Stimulated activated CD8-positive, alpha-beta memory T cell treated with anti-CD3 and anti-CD28 coated beads, Interleukin-7, amount 100 ng/mL, for 4 hours (primary cell): ENCODE results near the gene FBXO15.

Source experiments
- DNase-seq, 2 donors: peaks; one replicate each; pipeline ENCODE4 v3.0.0-alpha.2; 2020; ENCODE audit warnings: low read depth in 2 of 2

The FBXO15 gene

DNA sequence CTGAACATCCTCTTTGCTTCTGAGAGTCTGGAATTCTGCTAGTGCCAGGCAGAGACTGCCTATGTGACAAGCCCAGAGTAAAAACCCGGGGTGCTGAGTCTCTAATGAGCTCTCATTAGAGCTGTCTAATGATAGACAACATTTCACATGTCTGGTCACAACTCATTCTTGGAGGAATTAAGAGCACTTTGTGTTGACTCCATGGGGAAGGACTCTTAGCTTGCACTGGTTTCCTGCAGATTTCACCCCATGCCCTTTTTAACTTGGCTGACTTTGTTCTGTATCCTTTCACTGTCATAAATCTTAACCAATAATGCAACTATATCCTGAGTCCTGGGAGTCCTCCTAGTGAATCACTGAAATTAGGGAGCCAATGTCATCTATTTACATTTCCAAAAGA, 33.5 kb downstream of the FBXO15 start:
- DNase-seq: no peak

DNA sequence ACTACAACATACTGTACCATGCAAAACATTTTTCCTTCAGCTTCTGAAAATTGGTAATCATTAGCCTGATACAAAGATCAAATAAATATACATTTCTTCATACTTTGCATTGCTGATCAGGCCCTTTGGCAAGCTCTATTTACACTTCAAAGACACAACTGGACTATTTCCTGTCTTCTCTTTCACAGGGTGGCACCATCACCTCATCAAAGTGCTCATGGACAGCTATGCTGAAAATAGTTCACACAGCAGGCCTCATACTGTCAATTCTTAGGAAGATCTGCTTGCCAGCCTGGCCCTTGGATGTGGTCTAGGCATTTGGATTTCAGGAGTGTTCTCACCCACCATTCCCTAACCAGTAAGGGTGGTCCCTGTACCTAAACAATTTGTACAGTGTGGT, 33.9 kb downstream of the FBXO15 start:
- DNase-seq: no peak

DNA sequence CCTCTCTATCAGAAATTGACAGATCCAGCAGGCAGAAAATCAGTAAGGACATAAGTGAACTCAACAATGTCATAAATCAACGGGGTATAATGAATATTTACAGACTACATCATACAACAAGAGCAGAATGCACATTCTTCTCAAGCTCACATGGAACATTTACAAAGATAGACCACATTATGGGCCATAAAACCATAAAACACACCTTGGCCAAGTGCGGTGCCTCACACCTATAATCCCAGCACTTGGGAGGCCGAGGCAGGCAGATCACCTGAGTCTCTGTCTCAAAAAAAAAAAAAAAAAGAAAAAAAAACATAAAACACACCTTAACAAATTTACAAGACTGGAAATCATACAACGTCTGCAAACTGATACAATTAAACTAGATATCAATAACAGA, 36.7 kb downstream of the FBXO15 start:
- no peak for DNase-seq

DNA sequence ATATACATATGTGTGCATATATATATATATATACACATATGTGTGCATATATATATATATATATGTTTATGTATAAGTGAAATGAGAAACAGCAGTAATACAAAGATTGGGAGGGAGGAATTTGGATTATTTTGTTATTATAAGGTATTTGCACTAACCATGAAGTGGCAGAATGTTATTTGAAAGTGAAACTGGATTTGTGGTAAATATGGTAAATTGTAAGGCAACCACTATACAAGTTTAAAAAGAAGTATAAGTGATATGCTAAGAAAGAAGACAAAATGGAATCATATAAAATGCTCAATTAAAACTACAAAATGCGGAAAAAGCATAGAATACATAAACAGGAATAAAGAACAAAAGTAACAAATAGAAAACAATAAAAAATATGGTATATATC, 37.5 kb downstream of the FBXO15 start:
- DNase-seq: no peak

DNA sequence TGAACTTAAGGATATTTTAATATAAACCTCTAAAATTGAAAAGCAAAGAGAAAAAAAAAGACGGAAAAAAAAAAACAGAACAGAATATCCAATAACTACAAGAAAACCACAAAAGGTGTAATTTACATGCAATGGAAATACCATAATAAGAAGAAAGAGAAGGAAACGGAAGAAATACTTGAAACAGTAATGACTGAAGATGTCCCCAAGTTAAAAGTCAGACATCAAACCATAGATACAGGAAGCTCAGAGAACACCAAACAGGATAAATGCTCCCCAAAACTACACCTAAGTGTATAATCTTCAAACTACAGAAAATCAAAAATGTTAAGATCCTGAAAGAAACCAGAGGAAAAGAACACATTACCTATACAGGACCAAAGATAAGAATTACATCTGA, 39.2 kb downstream of the FBXO15 start:
- no peak for DNase-seq

DNA sequence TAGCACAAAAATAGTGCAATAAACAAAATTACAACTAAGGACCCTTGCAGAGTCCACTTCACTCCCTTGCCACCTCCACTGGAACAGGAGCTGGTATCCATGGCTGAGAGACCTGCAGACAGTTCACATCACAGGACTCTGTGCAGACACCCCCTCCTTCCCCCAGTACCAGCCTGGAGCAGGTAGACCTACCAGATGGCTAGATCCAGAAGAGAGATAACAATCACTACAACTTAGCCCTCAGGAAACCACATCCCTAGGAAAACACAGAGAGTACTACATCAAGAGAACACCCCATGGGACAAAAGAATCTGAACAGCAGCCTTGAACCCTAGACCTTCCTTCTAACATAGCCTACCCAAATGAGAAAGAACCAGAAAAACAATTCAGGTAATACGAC, 49.8 kb downstream of the FBXO15 start:
- no peak for DNase-seq

DNA sequence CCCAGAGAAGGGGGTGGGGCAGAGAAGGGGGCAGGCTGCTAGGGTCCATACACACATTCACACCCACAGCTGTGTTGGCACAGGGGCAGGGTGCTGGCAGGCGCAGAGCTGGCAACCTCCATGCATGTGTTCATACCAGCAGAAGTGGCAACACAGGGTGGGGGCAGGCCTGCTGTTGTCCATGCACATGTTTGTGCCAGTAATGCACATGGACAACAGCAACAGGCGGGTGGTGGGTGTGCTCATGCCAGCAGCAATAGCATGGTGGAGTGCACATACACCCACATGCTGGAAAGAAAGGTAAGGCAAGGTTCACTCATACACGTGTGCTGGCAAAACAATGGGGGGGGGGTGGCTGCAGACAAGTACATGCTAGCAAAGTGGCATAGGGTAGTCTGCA, 54.7 kb downstream of the FBXO15 start:
- no peak for DNase-seq

DNA sequence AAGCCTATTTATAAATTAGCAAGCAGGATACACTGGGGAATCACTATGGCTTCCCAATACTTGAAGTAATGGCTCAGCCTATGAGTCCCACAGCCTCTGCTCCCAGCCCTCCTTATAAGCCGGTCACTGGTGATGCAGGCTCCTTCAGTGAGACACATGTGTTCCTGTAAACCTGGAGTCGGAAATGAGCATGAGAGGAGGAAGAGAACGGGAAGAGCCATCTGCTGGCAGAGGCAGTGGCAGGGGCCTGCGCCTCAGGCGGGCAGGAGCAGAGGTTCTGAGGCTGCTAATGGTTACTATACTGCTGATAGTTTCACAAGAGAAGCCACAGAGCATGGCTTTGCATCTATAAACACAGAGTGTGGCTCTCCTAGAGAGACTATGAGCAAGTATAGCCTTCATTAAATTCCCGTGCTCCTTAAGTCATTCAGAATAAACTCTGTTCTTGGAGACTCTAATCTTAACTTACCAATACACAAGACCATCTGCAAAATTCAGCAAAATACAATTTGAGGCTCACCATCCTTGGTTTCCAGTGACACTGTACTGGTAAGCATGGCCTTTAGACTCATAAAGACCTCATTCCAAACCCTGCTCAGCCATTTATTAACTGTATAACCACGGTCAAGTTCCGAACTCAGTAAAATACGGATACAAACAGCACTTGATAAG, 63.3 kb downstream of the FBXO15 start:
- no peak for DNase-seq

DNA sequence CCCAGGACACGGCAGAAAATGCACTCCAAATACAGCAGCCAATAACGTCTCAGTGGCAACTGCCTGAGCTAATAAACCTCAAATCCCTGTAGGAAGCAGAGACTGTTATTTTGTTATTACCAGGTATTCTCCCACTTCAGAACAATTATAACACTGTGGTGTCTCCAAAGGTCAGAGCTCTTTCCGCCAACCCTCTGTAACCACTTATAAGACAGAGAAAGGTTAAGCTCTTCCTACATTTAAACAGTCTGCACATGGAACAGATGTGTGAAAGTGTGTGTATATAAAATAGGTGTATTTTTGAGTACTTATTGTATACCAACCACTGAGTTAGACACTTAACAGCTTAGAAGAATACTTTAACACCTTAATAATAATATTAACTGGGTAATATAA, 64.1 kb downstream of the FBXO15 start:
- no peak for DNase-seq

DNA sequence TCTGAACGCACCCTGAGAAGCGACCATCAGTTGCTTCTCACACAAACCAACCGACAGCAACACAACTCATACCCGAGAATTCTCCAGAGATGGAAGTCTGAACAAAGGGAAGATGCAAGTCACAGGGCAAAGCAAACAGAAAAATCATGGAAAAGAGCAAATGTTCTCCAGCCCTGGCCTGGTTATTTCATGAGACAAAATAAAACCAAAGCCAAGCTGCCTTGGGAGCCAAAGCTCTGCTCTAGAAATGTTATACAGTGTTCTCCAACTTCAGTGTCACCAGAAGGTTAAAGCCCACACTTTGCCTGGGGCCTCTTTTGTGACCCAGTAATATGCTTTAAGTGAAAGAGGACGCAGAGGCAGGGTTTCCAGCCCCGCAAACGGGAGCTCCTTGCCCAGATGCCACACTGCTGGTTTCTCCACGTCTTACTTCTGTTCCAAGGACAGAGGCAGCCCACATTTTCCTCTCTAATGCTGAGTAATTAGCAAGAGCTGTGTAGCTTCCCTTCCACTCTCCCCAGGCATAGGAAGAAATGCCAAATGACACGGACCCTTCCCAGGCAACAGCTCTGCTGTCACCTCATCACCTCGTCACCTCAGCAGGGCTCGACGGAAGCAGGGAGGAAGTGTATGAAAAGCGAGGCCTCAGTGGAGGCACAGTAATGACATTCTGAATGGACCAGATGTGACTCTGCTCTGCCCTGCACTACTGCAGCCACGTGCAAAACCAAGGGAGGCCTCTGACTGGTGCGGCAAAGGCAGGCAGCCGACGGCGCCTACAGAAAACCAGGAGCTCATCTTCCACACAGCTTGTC, 64.7 kb downstream of the FBXO15 start:
- DNase-seq: no peak

DNA sequence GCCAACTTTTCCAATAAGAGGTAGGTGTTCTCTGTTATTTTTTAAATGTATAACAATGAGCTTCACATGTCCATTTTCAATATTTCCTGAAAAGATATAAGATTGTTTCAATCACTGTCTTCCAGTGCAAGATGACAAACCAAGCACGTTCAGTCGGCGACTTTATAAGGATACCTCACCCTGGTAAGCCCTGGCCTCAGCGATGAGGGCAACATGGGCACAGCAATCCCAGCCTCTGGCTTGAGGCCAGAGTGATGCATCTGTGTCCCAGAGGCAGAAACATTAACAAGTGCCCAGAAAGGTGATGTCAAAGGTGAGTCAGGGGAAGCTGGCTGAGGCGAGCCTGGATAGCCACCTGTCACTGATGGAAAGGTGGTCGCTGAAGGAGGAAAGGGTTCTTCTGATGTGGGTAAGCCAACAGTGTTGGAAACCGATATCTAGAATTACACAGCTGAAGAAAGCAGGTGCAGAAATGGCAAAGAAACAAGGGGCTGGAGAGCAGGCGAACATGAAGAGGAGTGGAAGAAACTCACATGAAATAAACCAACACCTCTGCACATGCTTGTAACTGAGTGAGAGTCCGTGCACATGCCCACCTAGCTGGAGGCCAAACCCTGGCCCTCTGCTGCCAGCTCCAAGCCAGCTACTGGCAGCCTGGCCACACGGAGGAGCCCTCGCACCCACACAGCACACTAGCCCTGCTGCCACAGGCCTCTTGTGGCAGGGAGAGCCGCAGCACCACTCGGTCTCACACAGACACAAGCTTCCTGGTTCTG, 65.5 kb downstream of the FBXO15 start:
- DNase-seq: peak; percentile 13 to 29

DNA sequence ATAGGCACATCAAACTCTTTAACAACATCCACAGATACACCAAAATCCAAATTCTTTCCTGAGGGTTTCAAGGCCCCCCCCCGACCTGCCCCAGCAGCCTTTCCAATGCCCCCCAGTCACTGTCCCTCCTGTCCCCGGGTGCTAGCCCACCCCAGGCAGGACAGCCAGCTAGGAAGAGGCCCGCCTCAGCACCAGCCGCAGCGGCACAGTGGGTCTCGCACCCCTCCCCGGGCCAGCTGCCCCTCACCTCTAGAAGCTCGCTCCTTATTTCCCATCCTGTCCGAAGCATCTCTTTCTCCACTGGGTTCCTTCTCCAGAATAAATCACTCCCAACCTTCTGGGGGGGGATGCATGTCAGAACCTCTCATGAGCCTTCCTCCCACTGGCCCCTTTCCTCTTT, 69.4 kb downstream of the FBXO15 start:
- DNase-seq: no peak

DNA sequence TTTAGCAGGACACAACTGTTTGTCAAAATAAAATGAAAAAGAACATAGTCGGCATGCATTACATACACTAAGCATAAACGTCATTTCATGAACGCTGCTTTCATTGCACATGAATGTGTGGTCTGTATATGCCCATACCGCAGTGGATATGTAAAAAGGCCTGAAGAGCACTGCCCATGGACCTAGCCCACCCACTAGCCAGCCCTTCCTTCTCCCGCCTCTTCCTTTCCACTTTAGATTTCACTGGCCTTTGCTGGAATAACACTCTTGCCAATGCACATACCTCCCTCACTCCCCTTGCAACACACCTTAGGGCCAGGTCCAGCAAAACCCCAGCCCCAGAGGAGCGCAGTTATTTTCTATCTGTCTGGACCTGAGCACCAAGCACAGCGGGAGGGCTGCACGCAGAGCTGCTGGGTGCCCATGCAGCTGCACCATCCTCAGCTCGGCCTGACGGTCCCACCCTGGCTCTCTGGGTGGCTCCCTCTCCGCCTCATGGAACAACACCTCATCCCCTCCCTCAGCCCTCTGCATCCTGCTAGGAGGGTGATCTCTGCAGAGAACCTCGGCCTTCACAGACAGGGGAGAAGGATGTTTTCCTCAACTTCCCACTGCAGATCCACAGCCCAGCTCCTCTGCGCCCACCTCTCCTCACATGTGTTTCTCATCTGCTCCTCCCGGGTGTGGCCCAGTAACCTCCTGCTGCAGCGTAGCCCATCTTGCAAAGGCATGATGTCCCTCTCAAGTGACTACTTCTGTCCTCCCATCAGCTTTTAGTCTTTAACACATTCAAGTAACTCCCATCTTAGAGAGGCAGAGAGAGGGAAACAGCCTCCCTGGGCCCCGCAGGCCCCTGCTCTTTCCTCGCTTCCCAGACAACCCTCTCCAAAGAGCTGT, 72.7 kb downstream of the FBXO15 start:
- DNase-seq: no peak

DNA sequence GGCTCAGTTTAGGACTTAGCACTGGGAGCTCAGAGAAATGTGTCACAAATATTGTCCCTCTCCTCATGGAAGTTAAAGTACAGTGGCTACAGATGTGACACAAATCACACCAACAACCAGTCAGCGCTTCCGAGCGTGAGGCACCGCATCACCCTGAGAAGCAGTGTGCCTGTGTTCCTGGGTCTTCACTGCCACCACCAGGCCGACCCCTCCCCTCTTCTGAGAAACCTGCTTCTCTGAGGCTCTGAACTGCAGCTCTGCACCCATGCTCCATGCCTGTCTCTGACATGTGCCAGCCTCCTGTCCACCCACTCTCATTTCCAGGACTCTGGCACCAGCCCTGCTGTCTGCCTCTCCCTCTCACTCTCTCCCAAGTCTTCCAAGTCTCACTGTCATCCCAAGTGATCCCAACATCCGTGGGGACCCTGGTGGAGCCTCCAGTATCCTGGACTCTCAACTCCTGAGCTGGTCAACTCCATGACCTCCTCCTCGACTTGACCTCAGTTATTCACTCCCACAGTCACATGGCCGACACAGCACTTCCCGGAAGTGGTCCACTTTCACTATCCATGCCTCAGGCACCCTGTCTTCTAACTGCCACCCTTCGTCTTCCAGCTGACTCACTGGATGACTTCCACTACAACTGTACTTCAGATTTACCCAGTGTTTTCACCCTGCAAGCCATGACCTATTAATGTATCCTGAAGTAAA, 73.5 kb downstream of the FBXO15 start:
- DNase-seq: no peak

DNA sequence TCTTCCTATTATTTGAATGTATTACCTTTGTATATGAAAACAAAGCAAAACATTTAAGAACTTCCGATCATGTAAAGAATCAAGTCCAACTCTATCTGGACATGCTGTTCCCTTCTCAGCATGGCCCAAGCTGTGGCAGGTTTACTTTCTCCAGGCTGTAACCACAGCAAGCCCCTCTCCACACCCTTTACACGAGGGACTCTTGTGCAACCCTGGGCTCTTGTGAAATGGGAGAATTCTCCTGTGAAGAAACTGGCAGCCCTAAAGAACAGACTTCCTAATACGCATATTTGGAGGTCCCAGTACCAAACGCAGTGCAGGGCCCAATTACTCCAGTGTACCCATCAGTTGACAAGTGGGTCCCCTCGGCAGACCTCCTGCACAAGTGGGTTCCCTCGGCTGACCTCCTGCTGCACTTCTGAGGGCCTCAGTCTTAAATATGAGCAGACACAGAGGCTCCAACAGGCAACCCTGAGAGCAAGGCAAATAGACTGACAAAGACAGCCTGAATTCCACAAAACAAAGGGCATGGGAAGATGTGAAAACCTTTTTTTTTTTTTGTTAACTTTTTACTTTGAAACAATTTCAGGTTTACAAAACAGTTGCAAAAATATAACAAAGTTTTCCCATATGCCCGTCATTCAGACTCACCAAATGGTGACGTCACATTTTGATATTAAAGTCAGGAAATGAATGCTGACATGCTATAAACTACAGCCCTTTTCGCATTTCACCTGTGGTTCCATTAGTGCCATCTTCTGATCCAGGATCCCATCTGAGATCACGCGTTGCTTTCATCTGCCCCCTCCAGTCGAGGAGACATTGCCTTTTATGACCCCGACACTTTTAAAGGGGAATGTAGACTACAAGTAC, 78.2 kb downstream of the FBXO15 start:
- no peak for DNase-seq

DNA sequence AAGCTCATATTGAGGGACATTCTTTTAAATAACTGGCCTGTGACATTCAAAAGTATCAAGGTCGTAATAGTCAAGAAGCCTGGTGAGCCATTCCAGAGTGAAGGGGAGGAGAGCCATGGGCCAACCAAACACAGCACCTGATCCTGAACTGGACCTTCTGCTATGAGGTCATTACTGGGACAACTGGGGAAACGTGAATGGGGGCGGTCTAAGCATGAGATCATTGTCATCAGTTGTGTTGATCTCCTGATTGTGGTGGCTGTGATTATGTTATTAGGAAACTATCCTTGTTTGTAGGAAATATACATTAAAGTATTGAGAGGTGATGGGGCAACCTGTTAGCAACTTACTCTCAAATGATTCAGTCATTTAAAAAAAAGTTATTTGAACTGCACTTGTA, 79.3 kb downstream of the FBXO15 start:
- no peak for DNase-seq

DNA sequence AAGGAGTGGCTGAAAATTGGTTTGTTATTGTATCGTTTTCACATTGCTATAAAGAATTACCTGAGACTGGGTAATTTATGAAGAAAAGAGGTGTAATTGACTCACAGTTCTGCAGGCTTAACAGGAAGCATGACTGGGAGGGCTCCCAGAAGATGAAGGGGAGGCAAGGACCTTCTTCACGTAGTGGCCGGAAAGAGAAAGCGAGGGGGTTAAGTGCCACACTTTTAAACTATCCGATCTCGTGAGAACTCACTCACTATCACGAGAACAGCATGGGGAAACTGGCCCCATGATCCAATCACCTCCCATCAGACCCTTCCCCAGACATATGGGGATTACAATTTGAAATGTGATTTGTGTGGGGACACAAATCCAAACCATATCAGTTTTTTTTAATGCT, 81.6 kb downstream of the FBXO15 start:
- no peak for DNase-seq

DNA sequence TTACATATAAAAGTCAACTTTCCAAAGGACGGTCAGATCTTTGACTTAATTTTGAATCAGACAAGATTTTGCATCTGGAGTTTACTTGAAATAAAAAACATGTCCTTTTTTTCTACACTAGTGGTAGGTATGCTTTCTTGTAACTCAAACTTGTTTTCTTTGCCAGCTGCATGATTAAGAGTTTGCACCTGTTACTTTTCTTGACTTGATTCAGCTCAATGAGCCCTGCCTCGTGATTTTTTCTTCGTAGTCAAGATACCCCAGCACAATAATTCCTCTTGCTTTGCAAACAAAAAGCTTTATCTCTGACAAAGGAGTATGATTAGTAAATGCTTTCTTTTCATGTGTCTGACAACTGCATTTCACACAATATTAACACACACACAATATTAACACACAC, 82.3 kb downstream of the FBXO15 start:
- no peak for DNase-seq

DNA sequence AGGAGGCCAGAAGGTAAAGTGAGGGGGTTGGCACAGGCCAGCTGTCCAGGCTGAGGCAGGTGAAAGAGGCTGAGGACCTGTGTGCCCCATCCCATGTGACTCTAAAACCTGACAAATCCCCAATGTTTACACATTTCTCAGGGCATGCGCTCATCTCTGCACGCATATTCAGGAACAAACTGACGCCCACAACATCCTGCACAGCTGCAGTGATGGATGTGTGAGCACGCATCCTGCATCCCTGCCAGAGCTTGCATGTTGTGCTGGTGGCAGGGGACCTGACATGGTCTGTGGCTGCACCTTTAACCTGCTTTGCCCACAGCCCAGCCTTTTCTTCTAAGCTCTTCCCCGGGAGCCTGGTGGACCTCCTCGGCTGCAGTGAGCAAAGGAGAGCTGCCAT, 83.1 kb downstream of the FBXO15 start:
- no peak for DNase-seq

DNA sequence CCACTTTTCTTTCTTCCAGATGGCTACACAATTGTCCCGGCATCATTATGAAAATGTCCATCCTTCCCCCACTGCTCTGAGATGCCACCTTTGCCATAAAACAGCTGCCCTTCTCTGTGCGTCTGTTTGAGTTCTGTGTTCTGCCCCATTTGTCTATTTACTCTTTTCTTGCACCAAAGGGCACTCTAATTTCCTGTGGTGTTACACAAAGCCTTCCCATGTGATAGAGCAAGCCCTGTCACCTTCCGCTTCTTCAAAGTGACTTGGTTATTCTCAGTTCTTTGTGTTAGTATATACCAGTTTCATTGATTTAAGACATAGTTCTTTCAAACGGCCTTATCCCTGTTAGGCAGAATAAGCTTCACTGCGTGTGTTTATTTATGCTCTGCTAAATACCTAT, 84.1 kb downstream of the FBXO15 start:
- DNase-seq: no peak
